ENCODE measurements around the gene ABHD6. TPM values are rescaled to one million over a fixed set of nuclear protein-coding genes. Genes with fewer than 3 reads are reported as not detected.

ABHD6 gene
- polyA plus RNA-seq, 1 donor from 2014 or later = 38.9 TPM

GRCh38 chr3:58322793-58323192 lies 85.2 kb downstream of the ABHD6 start:
- Histone ChIP-seq H4K20me1 (ENCODE audit: insufficient read depth) (no peaks in the 10 kb centered on the region), H3K9ac (ENCODE audit: low read length) (no peak overlapping the region), H3K27me3 (ENCODE audit: insufficient read depth, low read depth, low read length) (no peaks in the 10 kb centered on the region), H3K36me3 (ENCODE audit: insufficient read depth, low read length) (no peaks in the 10 kb centered on the region), H3K9me3 (ENCODE audit: low read length) (no peaks in the 10 kb centered on the region), H2AFZ (ENCODE audit: low read depth, low read length) (no peak overlapping the region), H3F3A (ENCODE audit: insufficient read depth, low read length, poor library complexity, severe bottlenecking) (no peaks in the 10 kb centered on the region), H3K4me3 (ENCODE audit: low read length) (no peak overlapping the region), H3K27ac (ENCODE audit: low read length) (peak overlapping the region; percentile 83), H3K4me2 (ENCODE audit: low read length) (no peak overlapping the region), H3K79me2 (replicated peaks; ENCODE audit: insufficient read depth, low read length) (no peaks in the 10 kb centered on the region), H3K9me2 (ENCODE audit: insufficient read depth, low read length) (no peaks in the 10 kb centered on the region)
- no peak for TF ChIP-seq POLR2AphosphoS5 (IDR thresholded peaks at IDR 0.05)
- no peak for TF ChIP-seq REST (IDR thresholded peaks at IDR 0.05; ENCODE audit: borderline replicate concordance)
- no peak for TF ChIP-seq RAD21 (conservative IDR thresholded peaks at IDR 0.05)
- no peak for TF ChIP-seq TAF1 (IDR thresholded peaks at IDR 0.05; ENCODE audit: low read depth)
- TF ChIP-seq EP300 (conservative IDR thresholded peaks at IDR 0.05; ENCODE audit: poor library complexity, severe bottlenecking) = no peak
- TF ChIP-seq MXI1 (conservative IDR thresholded peaks at IDR 0.05; ENCODE audit: poor library complexity, severe bottlenecking) = no peak
- no peak for TF ChIP-seq CTCF (IDR thresholded peaks at IDR 0.05; ENCODE audit: poor library complexity, severe bottlenecking)
- TF ChIP-seq EZH2 (IDR thresholded peaks at IDR 0.05; ENCODE audit: borderline replicate concordance, insufficient read depth, low read length, poor library complexity, severe bottlenecking) = no peak
- TF ChIP-seq SMC3 (conservative IDR thresholded peaks at IDR 0.05; ENCODE audit: poor library complexity) = no peak

- Histone ChIP-seq H3F3A (ENCODE audit: insufficient read depth, low read length, poor library complexity, severe bottlenecking) (no peaks in the 10 kb centered on the region), H4K20me1 (ENCODE audit: insufficient read depth) (no peaks in the 10 kb centered on the region), H3K27me3 (ENCODE audit: insufficient read depth, low read depth, low read length) (no peaks in the 10 kb centered on the region), H3K4me2 (ENCODE audit: low read length) (peak overlapping the region; percentile 25), H2AFZ (ENCODE audit: low read depth, low read length) (no peak overlapping the region), H3K9me3 (ENCODE audit: low read length) (no peaks in the 10 kb centered on the region), H3K79me2 (replicated peaks; ENCODE audit: insufficient read depth, low read length) (no peaks in the 10 kb centered on the region), H3K4me3 (ENCODE audit: low read length) (peak overlapping the region; percentile 8), H3K9me2 (ENCODE audit: insufficient read depth, low read length) (no peaks in the 10 kb centered on the region), H3K9ac (ENCODE audit: low read length) (peak overlapping the region; percentile 8), H3K36me3 (ENCODE audit: insufficient read depth, low read length) (no peaks in the 10 kb centered on the region), H3K27ac (ENCODE audit: low read length) (peak overlapping the region; percentile 83)
- TF ChIP-seq POLR2AphosphoS5 (IDR thresholded peaks at IDR 0.05) (peak; percentile 9), RAD21 (conservative IDR thresholded peaks at IDR 0.05) (no peak), EP300 (conservative IDR thresholded peaks at IDR 0.05; ENCODE audit: poor library complexity, severe bottlenecking) (peak; percentile 39)
Observed at GRCh38 chr3:58323529-58324390, 86.2 kb downstream of the ABHD6 start.

All from neural cell (in vitro differentiated cells).